Choroid plexus epithelial cell (primary cell): ENCODE measurements around the gene DPH1.

Experiments used
- DNase-seq: peaks from one replicate; pipeline ENCODE4 v3.0.0-alpha.2; 2010; ENCODE audit warnings: low read depth
- H3K4me3 ChIP-seq: 2 replicates; pipeline ENCODE4 v1.5.1; 2011; ENCODE audit warnings: low read depth, mild to moderate bottlenecking, control low read depth, low read length, moderate library complexity
- CTCF ChIP-seq: conservative IDR thresholded peaks from 2 replicates; pipeline ENCODE4 v1.5.1; 2011; ENCODE audit warnings: low read depth, mild to moderate bottlenecking, control low read depth, inconsistent platforms, low read length, moderate library complexity

The DPH1 gene

DNA sequence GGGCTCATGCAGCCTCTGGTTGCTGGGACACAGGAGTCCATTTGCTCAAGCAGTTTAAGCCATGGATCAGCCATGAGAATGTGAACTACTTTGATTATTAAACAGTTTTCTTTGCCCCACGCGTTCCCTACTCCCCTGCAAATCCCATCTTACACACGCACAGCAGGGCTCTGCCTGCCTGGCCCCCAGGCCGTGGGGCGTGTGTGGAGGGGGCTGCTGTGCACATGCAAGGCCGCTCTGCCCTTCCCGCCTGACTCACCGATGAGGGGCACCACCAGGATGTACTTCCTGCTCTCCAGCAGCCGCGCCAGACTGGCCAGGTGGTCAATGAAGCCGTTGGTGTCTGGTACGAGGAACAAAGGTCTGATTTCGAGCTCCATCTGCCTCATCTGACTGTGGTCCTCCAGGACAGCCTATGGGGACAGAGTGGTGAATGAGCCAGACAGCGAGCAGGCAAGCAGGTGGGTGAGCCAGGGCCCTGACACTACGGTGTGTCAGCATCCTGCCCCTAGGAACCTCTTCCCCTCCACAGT lies 38.6 kb downstream of the DPH1 start:
- DNase-seq: peak; percentile 74
- no peak overlapping the region for H3K4me3 ChIP-seq
- no peak for TF ChIP-seq CTCF

DNA sequence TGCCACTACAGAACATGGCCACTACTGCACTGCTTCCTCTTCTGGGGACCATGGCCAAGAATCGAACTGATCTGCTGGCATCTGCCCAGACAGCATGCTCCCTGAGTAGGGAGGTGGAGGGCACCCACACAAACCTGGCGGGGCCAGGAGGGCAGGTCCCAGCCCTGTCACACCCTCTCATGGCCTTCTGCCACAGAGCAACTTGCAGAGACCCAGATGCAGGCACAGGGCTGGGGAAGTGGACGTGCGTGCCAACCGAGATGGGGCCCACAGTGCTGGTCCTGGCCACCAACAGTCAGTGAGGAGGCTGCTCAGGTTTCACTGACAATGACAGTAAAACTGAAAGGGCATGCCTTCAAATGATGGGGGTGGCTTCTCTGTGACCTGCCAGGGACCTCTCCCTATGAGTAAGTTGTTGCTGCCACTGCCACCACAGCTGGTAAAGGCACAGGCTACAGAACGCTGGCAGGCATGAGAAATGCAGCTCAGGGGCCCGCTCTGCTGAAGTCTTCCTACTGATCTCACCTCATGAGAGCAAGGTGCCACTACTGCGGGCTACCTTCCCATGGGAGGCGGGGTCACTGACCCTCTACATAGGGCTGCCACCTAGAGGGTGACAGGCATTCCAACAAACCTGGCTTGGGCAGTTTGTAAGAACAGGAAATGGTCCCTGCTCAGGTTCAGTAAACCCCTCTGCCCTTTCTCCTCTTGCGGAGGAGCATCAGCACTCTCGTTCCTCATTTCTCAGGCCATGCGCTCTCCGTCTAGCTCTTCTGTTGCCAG lies 40.5 kb downstream of the DPH1 start:
- DNase-seq: no peak
- no peak overlapping the region for H3K4me3 ChIP-seq
- no peak for TF ChIP-seq CTCF

DNA sequence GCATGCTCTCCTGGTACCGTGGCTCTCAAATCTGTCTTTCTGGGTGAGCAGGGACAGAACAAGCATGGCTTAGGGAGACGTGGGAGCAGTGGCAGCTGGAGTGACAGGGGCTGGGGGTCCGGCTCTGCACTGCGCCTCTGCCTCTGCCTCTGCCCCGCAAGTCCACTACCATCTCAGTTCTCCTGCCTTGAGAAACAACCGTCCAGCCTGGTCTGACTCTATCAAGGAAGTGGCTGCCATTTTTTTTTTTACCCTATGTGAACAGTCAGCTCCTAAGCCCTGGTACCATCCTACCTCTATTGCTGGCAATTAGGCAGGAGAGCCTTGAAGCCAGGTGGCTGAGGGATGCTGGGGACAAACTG lies 41.1 kb downstream of the DPH1 start:
- no peak for DNase-seq
- no peak overlapping the region for H3K4me3 ChIP-seq
- TF ChIP-seq CTCF: no peak

DNA sequence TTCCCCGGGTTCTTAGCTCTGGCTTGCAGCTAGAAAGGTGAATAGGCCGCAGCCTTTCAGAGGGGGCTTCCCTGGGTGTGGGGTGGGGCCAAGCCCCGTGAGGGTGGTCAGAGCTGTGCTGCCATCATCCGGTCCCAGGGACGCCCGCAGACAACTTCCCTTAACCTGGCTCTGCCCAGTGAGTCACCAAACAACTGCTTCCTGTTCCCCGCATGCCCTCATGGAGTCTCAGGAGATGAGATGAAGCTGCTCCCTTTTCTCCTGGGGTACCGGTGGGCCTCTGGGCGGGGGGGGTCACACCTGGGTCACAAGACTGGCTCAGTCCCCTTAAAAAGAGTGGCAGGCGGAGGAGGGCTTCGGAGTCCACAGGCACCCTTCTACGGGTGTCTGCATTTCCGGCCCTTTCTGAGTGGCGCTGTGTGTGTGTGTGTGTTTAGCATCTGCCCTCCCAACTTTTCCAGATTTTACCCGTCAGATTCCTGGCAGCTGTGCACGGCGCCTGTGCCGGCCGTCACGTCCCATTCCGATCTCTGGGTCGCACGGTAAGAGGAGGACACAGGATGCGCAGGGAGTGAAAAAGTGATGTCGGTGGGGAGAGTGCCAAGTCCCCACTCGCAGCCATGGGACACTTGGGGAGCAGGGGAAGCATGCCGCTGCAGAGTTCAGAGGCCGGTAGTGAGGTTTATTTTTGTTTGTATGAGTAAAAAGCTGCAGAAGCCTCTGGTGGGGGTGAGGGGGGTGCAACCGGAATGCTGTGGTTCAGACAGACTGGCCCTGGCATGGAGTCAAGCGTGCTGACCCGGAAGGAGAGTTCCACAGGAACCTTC lies 41.7 kb downstream of the DPH1 start:
- peak; percentile 23 for TF ChIP-seq CTCF
- DNase-seq: peak; percentile 86
- H3K4me3 ChIP-seq: no peak overlapping the region

DNA sequence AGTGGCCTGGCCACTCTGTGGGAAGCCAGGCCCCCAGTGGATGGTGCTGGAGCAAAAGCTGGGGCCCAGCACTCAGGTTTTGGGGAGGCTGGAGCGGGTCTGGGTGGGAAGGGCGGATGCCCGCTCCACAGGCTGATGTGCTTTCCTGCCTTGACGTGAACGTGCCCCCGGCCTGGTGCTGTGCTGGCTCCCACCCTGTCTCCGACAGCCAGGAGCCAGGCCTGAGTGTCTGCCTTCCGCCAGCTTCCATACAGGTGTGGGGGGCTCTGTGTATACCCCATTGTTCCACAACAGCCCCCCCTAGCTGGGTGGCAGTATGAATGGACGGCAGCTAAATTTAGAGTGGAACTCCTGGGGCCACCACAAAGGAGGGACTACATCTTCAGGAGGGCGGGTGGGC lies 45.0 kb downstream of the DPH1 start:
- no peak for TF ChIP-seq CTCF
- no peak for DNase-seq

GRCh38 chr17:2075336-2076086 lies 45.6 kb downstream of the DPH1 start:
- H3K4me3 ChIP-seq: no peak overlapping the region
- peak; percentile 23 for TF ChIP-seq CTCF
- peak; percentile 74 for DNase-seq

More for the DNA sequence above, 45.0 kb downstream of the DPH1 start:
- H3K4me3 ChIP-seq: no peak overlapping the region
